ENCODE data around the gene BST2.
"Not testable (repeated sequence)": the region's sequence is repeated elsewhere in the genome, so short reads cannot be mapped to it uniquely, and the experiment has no call there.

Gene BST2

DNA sequence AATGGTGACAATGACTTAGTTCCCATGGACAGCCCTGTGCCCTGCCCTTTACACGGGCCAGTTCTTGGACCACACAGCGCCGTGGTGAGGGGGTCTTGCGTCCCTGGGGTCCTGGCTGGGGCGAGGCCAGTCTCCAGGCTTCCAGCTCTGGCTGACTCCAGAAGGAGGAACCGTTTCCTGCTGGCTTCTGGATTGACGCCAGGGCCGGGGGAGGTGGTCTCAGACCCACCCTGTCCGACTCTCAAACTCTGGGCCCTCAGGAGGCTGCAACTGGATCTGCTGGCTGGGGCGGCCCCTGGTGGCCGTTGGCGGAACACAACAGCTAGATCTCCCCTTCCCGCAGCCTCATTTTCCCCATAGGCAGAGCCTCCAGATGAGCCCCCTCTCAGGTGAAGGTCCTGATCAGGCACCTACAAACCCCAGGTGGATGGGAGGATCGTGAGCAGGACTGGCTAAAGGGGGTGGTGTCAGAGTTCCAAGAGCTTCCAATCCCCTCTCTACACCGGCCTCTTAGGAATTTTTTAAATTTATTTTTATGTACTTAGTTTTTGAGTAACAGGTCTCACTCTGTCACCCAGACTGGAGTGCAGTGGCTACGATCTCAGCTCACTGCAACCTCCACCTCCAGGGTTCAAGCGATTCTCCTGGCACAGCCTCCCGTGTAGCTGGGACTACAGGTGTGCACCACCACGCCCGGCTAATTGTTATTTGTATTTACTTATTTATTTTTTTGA, 19.4 kb downstream of the BST2 start:
- peak; percentile 70 for DNase-seq

- no peak for DNase-seq
These were observed 24.8 kb downstream of the BST2 start for GRCh38 chr19:17380426-17381138.

DNA sequence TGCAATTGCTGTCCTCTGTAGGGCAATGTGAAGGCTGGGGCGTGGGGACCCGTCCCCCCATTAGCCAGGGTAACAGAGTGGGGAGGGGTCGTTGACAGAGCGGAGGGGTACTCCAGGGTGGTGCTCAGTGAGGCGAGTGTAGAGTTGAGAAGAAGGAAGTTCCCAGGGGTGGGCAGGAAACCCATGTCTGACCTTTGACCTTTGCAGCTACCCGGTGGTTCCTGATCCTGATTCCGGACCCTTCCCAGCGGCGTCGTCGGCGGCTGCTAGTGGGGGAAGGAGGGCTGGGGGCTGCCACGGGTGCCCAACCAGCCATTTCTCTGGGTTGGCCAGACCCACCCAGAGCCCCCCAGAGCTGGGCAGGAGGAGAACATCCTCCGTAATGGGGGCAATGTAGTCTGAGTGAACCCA, 26.2 kb downstream of the BST2 start:
- DNase-seq: no peak

DNA sequence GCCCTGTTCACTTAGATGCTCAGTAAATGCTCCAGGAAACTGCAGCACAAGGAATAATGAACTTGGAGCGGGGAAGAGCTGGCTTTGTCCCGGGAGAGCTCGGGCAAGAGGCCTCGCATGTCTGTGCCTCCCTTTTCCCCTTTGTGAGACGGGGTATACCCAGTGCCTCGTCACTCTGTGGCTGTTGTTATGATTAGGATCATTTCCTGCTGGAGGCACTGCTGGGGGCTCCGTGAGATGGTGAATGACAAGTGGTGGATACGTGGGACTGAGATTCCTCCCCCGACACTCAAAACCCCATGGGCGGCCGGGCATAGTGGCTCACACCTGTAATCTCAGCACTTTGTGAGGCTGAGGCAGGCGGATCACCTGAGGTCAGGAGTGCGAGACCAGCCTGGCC, 27.2 kb downstream of the BST2 start:
- no peak for DNase-seq

- no peak for DNase-seq
These were observed 28.4 kb downstream of the BST2 start, which contains the start of gene PLVAP for GRCh38 chr19:17376935-17377600. Gene PLVAP, minus strand, starts transcription at chr19:17377342. Its CDS starts 54 bp downstream, at chr19:17377288.

DNA sequence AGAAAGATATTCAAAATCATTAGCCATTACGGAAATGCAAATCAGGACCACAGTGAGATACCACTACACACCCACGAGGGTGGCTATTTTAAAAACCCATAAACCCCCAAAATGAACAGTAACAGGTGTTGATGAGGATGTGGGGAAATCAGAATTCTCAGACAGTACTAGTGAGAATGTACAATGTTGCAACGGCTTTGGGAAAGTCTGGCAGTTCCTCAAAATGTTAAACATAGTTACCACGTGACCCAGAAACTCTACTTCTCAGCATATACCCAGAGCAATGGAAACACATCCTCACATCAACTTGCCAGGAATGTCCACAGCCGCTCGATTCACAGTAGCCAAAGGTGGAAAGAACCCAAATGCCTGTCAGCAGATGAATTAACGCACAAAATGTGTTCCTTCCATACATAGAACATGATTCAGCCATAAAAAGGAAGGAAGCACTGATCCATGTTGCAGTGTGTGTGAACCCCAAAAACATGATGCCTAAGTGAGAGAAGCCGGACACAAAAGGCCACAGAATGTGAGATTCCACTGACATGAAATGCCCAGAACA, 35.3 kb downstream of the BST2 start:
- no peak for DNase-seq

DNA sequence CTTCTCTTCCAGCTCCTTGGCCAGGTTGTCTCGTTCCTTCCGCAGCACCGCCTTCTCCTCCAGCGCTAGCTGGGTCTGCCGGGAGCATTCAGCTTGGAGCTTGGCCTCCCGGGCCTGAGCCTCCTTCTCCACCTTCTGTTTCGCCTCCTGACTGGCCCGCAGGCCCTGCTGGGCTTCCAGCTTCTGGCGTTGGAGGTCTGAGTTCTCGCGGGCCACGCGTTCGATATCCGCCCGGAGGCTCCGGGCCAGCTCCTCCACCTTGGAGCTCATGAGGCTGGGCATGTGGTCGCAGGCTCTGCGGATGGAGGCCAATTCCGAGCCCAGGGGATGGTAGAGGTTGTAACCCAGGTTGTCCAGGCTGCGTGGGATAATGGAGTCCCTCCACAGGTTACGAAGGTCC, 40.1 kb downstream of the BST2 start:
- no peak for DNase-seq

DNA sequence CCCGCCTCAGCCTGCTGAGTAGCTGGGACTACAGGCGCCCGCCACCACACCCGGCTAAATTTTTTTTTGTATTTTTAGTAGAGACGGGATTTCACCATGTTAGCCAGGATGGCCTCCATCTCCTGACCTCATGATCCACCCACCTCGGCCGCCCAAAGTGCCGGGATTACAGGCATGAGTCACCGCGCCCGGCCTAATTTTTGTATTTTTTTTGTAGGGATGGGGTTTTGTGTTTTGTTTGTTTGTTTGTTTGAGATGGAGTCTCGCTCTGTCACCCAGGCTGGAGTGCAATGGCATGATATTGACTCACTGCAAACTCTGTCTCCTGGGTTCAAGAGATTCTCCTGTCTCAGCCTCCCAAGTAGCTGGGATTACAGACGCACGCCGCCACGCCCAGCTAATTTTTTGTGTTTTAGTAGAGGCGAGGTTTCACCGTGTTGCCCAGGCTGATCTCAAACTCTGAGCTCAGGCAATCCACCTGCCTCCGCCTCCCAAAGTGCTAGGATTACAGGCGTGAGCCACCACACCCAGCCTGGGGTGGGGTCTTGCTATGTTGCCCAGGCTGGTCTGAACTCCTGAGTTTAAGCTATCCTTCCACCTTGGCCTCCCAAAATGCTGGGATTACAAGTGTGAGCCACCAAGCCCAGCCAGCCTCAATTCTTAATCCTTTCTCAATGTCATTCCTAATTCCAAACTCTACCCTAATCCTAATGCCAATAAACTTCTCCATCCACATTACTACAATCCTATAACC, 41.4 kb downstream of the BST2 start:
- not testable (repeated sequence) for DNase-seq

- no peak for DNase-seq
These were observed 45.3 kb downstream of the BST2 start for GRCh38 chr19:17359905-17360800.

DNA sequence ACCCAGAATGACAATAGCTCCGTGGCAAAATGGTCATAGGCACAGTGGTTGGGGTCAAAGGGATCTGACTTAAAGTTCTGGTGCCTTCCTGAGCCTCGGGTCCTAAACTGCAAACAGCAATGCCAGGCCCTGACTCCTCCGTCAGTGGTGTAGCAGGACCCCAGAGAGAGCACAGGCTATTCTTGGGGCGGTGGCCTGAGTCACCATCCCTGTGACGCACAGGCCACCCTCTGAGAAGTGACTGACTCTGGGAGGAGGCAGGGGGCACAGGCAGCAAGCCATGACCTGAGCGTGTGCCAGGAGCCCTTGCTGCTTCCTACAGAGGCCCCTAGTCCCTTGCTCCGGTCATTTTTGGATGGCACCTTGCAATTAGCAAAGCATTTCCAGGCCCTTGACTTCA, 47.0 kb downstream of the BST2 start:
- DNase-seq: no peak

GRCh38 chr19:17357724-17358123, 47.7 kb downstream of the BST2 start:
- DNase-seq: no peak

DNA sequence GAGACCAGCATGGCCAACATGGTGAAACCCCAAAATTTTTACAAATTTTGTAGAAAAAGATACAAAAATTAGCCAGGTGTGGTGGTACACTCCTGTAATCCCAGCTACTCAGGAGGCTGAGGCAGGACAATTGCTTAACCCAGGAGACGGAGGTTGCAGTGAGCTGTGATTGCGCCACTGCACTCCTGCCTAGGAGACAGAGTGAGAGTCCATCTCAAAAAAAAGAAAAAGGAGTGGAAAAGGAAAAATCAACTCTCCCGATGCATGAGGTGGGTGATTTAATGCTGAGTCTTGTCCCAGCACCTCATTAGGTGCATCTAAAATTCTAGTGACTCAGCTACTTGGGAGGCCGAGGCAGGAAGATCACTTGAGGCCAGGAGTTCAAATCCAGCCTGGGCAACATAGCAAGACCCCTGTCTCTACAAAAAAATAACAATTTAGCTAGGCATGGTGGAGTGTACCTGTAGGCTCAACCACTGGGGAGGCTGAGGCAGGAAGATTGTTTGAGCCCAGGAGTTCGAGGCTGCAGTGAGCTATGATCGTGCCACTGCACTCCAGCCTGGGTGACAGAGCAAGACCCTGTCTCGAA, 48.3 kb downstream of the BST2 start:
- no peak for DNase-seq

GRCh38 chr19:17353386-17353785, 52.0 kb downstream of the BST2 start:
- no peak for DNase-seq
